Measurements from ENCODE around the gene MRPL16.

Gene MRPL16

GRCh38 chr11:59769828-59770227 is 40.8 kb downstream of the MRPL16 start:
- peaks cover 13% of the 10 kb centered on the region for H3K4me1 ChIP-seq (ENCODE audit: insufficient read depth, low read length, severe bottlenecking)
- no peaks in the 10 kb centered on the region for H3K9me2 ChIP-seq (ENCODE audit: low read depth, low read length)
- no peaks in the 10 kb centered on the region for H3K79me2 ChIP-seq (ENCODE audit: insufficient read depth, low read length)
- no peaks in the 10 kb centered on the region for H3F3A ChIP-seq (ENCODE audit: insufficient read depth, low read length)
- H3K9me3 ChIP-seq (ENCODE audit: low read length) = no peaks in the 10 kb centered on the region
- no peaks in the 10 kb centered on the region for H3K36me3 ChIP-seq (ENCODE audit: insufficient read depth, low read length)
- H3K4me2 ChIP-seq (ENCODE audit: low read length) = no peak overlapping the region
- no peak overlapping the region for H2AFZ ChIP-seq (ENCODE audit: low read length)
- TF ChIP-seq EZH2 (IDR thresholded peaks at IDR 0.05; ENCODE audit: borderline replicate concordance, low read length) (no peak), CTCF (IDR thresholded peaks at IDR 0.05; ENCODE audit: low read length) (no peak)
- H3K9ac ChIP-seq (ENCODE audit: low read length) = no peak overlapping the region
- no peaks in the 10 kb centered on the region for H4K20me1 ChIP-seq (ENCODE audit: insufficient read depth, low read length)
- no peak overlapping the region for H3K4me3 ChIP-seq (ENCODE audit: low read depth, low read length, poor library complexity, severe bottlenecking)
- H3K27me3 ChIP-seq (ENCODE audit: insufficient read depth, low read length) = no peaks in the 10 kb centered on the region
- H3K27ac ChIP-seq (ENCODE audit: low read depth, low read length, poor library complexity, severe bottlenecking) = no peak overlapping the region

GRCh38 chr11:59769111-59769510 is 41.5 kb downstream of the MRPL16 start:
- H3K9me2 ChIP-seq (ENCODE audit: low read depth, low read length) = no peaks in the 10 kb centered on the region
- H3K9me3 ChIP-seq (ENCODE audit: low read length) = no peaks in the 10 kb centered on the region
- no peaks in the 10 kb centered on the region for H3K27me3 ChIP-seq (ENCODE audit: insufficient read depth, low read length)

GRCh38 chr11:59767225-59767611 is 43.4 kb downstream of the MRPL16 start:
- Histone ChIP-seq H3K4me2 (ENCODE audit: low read length) (no peak overlapping the region), H3K9ac (ENCODE audit: low read length) (no peak overlapping the region)
- TF ChIP-seq CTCF (IDR thresholded peaks at IDR 0.05; ENCODE audit: low read length) (no peak), EZH2 (IDR thresholded peaks at IDR 0.05; ENCODE audit: borderline replicate concordance, low read length) (no peak)

More at GRCh38 chr11:59769111-59769510, 41.5 kb downstream of the MRPL16 start:
- Histone ChIP-seq H4K20me1 (ENCODE audit: insufficient read depth, low read length) (no peaks in the 10 kb centered on the region), H3K4me3 (ENCODE audit: low read depth, low read length, poor library complexity, severe bottlenecking) (no peak overlapping the region), H3K4me1 (ENCODE audit: insufficient read depth, low read length, severe bottlenecking) (peaks cover 13% of the 10 kb centered on the region), H2AFZ (ENCODE audit: low read length) (no peak overlapping the region), H3K27ac (ENCODE audit: low read depth, low read length, poor library complexity, severe bottlenecking) (no peak overlapping the region), H3K4me2 (ENCODE audit: low read length) (no peak overlapping the region), H3F3A (ENCODE audit: insufficient read depth, low read length) (no peaks in the 10 kb centered on the region), H3K9ac (ENCODE audit: low read length) (no peak overlapping the region), H3K79me2 (ENCODE audit: insufficient read depth, low read length) (no peaks in the 10 kb centered on the region), H3K36me3 (ENCODE audit: insufficient read depth, low read length) (no peaks in the 10 kb centered on the region)
- no peak for TF ChIP-seq EZH2 (IDR thresholded peaks at IDR 0.05; ENCODE audit: borderline replicate concordance, low read length)
- no peak for TF ChIP-seq CTCF (IDR thresholded peaks at IDR 0.05; ENCODE audit: low read length)

More at GRCh38 chr11:59767225-59767611, 43.4 kb downstream of the MRPL16 start:
- Histone ChIP-seq H3F3A (ENCODE audit: insufficient read depth, low read length) (no peaks in the 10 kb centered on the region), H3K9me3 (ENCODE audit: low read length) (no peaks in the 10 kb centered on the region), H3K27me3 (ENCODE audit: insufficient read depth, low read length) (no peaks in the 10 kb centered on the region), H3K4me1 (ENCODE audit: insufficient read depth, low read length, severe bottlenecking) (peaks cover 6% of the 10 kb centered on the region), H4K20me1 (ENCODE audit: insufficient read depth, low read length) (no peaks in the 10 kb centered on the region), H3K4me3 (ENCODE audit: low read depth, low read length, poor library complexity, severe bottlenecking) (no peak overlapping the region), H3K27ac (ENCODE audit: low read depth, low read length, poor library complexity, severe bottlenecking) (no peak overlapping the region), H3K36me3 (ENCODE audit: insufficient read depth, low read length) (no peaks in the 10 kb centered on the region), H3K9me2 (ENCODE audit: low read depth, low read length) (no peaks in the 10 kb centered on the region), H3K79me2 (ENCODE audit: insufficient read depth, low read length) (no peaks in the 10 kb centered on the region), H2AFZ (ENCODE audit: low read length) (no peak overlapping the region)

Measured in OCI-LY1 (cell line).